ENCODE measurements around the gene TMEM119.

Gene TMEM119

GRCh38 chr12:108597559-108598471 is at the start of gene TMEM119:
Gene TMEM119, minus strand, starts transcription at chr12:108598084. Its CDS starts 5,701 bp downstream, at chr12:108592383.
- DNase-seq (ENCODE audit: low spot score): peak; percentile 84

- no peak for DNase-seq (ENCODE audit: low spot score)
Observed at GRCh38 chr12:108646600-108647579, 49.0 kb upstream of the TMEM119 start.

GRCh38 chr12:108645686-108646599 is 48.1 kb upstream of the TMEM119 start:
- DNase-seq (ENCODE audit: low spot score): no peak

GRCh38 chr12:108644811-108645120 is 46.9 kb upstream of the TMEM119 start:
- DNase-seq (ENCODE audit: low spot score): no peak

- DNase-seq (ENCODE audit: low spot score): no peak
Observed at GRCh38 chr12:108643941-108644810, 46.3 kb upstream of the TMEM119 start.

GRCh38 chr12:108642899-108643654 is 45.2 kb upstream of the TMEM119 start:
- no peak for DNase-seq (ENCODE audit: low spot score)

- no peak for DNase-seq (ENCODE audit: low spot score)
Observed at GRCh38 chr12:108642269-108642870, 44.5 kb upstream of the TMEM119 start.

GRCh38 chr12:108641446-108642268 is 43.8 kb upstream of the TMEM119 start:
- no peak for DNase-seq (ENCODE audit: low spot score)

GRCh38 chr12:108640802-108641445 is 43.0 kb upstream of the TMEM119 start:
- no peak for DNase-seq (ENCODE audit: low spot score)

GRCh38 chr12:108638997-108639822 is 41.3 kb upstream of the TMEM119 start:
- DNase-seq (ENCODE audit: low spot score): peak; percentile 38

- DNase-seq (ENCODE audit: low spot score): peak; percentile 73
Observed at GRCh38 chr12:108638141-108638827, 40.4 kb upstream of the TMEM119 start.

- DNase-seq (ENCODE audit: low spot score): peak; percentile 53
Observed at GRCh38 chr12:108637222-108637971, 39.5 kb upstream of the TMEM119 start.

GRCh38 chr12:108635997-108636808 is 38.3 kb upstream of the TMEM119 start:
- DNase-seq (ENCODE audit: low spot score): no peak

GRCh38 chr12:108635201-108635996 is 37.5 kb upstream of the TMEM119 start:
- peak; percentile 57 for DNase-seq (ENCODE audit: low spot score)
